ENCODE measurements around the gene POLR3GL. TPM values are rescaled to one million over a fixed set of nuclear protein-coding genes. Genes with fewer than 3 reads are reported as not detected.

The POLR3GL gene
- total RNA-seq, 1 experiment from 2014 or later: 7.9 TPM

DNA sequence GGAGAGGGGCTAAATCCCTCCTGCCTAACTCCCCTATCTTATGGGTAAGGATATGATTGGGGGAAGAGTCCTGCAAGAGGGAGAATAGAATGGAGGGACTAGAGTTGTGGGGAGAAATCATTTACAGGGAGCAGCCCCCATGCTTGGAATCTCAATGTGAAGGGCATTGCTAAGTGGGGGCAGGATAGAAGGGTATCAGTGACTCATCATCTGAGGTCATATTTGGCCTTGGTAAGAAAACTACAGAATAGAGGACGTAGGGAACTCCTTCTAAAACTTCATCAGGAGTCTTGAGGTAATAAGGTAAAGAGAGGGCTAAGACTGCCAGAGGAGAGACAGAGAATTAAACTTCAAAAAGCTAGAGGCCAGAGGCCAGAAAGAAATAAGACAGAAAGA lies 56.6 kb downstream of the POLR3GL start:
- Histone ChIP-seq H3K23ac (ENCODE audit: insufficient read length, low read depth, low read length) (no peak overlapping the region), H3K27ac (ENCODE audit: insufficient read length, low read depth, low read length) (no peak overlapping the region), H3K79me1 (ENCODE audit: insufficient read depth, low read depth, low read length, poor library complexity, severe bottlenecking) (no peaks in the 10 kb centered on the region), H2BK120ac (ENCODE audit: low read depth, low read length, poor library complexity, severe bottlenecking) (no peak overlapping the region), H2BK5ac (ENCODE audit: insufficient read length, low read length) (no peak overlapping the region), H3T11ph (ENCODE audit: low read length) (no peak overlapping the region), H2AK5ac (ENCODE audit: insufficient read length, low read length) (no peak overlapping the region), H3K4ac (ENCODE audit: low read depth, low read length) (no peak overlapping the region), H2AFZ (ENCODE audit: low read length) (no peak overlapping the region), H2BK12ac (ENCODE audit: insufficient read length, low read depth, low read length) (no peak overlapping the region), H4K8ac (replicated peaks; ENCODE audit: insufficient read length, low read depth, low read length) (no peak overlapping the region), H3K14ac (ENCODE audit: insufficient read depth, low read length) (no peak overlapping the region), H3K4me2 (ENCODE audit: insufficient read depth, insufficient read length, low read length) (no peak overlapping the region), H2BK20ac (ENCODE audit: low read depth, low read length, poor library complexity, severe bottlenecking) (no peak overlapping the region), H3K9me3 (ENCODE audit: control insufficient read depth, low read depth, low read length) (no peaks in the 10 kb centered on the region), H4K91ac (ENCODE audit: insufficient read length, low read depth, low read length) (no peak overlapping the region), H3K23me2 (ENCODE audit: insufficient read length, low read depth, low read length, poor library complexity, severe bottlenecking) (peaks cover 6% of the 10 kb centered on the region), H3K18ac (ENCODE audit: insufficient read length, low read depth, low read length) (no peak overlapping the region), H3K56ac (ENCODE audit: insufficient read length, low read depth, low read length) (no peak overlapping the region), H3K79me2 (ENCODE audit: insufficient read depth, low read length) (no peaks in the 10 kb centered on the region), H4K5ac (ENCODE audit: insufficient read length, low read depth, low read length) (no peak overlapping the region), H3K4me1 (ENCODE audit: insufficient read depth, low read length) (peaks cover 9% of the 10 kb centered on the region; the same call in 1 of the 2 replicates), H3K9ac (ENCODE audit: extremely low read depth, insufficient read length, low read length) (no peak overlapping the region), H4K20me1 (ENCODE audit: control insufficient read depth, insufficient read depth, insufficient read length) (no peaks in the 10 kb centered on the region), H2BK15ac (ENCODE audit: low read depth, low read length) (no peak overlapping the region), H3K27me3 (ENCODE audit: insufficient read depth, low read length) (peaks cover 10% of the 10 kb centered on the region; the same call in 1 of the 2 replicates)
- Mint-ChIP-seq H3K36me3 (ENCODE audit: insufficient read depth in 1 of 3, low read depth in 3 of 3) (no peaks in the 10 kb centered on the region), H3K27ac (no peak overlapping the region), H3K4me3 (no peak overlapping the region), H3K4me1 (peaks cover 15 to 24% of the 10 kb centered on the region in 2 experiments), H3K9me3 (no peaks in the 10 kb centered on the region), H3K27me3 (ENCODE audit: low read depth) (peaks cover 51% of the 10 kb centered on the region)
- WGBS (ENCODE audit: extremely low coverage, insufficient read length, low lambda C conversion rate): no CpG with 5 or more reads among the region's 1 CpG
- TF ChIP-seq CTCF (conservative IDR thresholded peaks at IDR 0.05): no peak
- no peak for DNase-seq

Data from H9 (cell line).